Measurements from ENCODE around the gene KIN.

GRCh38 chr10:7710446-7710845 is 77.3 kb downstream of the KIN start:
- no peak for TF ChIP-seq CTCF (IDR thresholded peaks at IDR 0.05)
- no peak for TF ChIP-seq POLR2A (IDR thresholded peaks at IDR 0.05)
